ENCODE measurements around the gene TAGLN.
A peak's percentile ranks its signal among the peaks of the same experiment; 100 is the strongest.

TAGLN gene

DNA sequence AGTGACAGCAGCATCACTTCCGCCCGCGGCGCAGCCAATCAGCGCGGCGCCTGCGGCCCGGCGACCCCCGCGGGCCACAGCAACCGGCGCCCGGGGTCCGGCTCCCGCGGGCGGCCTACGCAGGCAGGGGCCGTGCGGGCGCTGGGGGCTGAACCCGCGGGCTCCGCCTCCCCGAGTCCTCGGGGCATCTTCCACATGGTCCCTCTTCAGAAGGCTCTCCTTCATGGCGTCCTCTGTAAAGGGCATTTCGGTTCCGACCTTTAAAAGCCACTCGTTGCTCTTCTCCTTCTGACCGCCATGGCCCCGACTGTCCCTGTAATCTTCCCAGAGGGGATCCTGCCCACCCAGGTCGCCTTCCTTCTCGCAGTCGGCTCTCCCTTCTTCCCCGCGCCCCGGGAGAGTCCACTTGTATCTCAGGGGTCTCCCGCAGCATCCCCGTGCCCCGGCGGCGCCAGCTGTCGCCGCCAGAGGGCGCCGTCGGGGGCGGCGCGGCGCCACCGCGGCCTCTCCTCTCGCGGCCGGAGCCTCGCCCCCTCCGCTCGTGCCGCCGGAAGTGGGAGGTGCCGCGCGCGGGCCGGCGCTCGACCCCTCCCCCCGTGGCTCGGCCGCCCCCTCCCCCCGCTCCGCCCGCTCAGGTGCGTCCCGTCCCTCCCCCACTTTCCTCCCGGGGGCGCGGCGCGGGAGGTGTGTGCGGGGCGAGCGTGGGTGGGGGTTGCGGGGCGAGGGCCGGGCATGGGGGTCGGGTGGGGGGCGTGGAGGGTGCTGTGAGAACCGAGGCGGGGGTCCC lies 33.1 kb downstream of the TAGLN start, which contains the start of gene RNF214:
RNF214 (plus strand) TSS at position 580 of the 787 bp plus-strand sequence. CDS start 1,602 bp downstream, outside the sequence.
- DNase-seq = peak; percentile 65

DNA sequence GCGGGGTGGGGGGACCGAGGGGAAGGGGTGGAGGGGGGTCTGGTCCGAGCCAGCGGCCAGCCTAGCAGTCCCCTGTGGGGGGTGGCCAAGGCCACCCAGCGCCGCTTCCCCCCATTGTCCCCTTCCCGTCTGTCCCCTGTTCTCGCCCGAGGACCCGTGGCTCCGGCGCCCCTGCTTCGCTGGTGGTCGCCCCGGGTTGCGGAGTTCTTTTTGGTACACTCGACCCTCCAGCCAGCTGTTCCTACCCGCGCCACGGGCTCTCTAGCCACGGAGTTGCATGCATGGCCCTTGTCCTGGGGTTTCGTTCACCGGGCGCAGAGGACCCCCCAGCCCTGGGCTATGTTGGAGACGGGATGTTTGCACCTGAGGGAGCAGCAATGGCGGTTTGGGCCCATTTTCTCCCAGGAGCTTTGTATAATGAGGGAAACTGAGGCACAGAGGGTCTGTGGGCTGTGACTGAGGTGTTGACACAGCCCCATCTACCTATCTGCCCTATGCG lies 33.8 kb downstream of the TAGLN start:
- DNase-seq = no peak

DNA sequence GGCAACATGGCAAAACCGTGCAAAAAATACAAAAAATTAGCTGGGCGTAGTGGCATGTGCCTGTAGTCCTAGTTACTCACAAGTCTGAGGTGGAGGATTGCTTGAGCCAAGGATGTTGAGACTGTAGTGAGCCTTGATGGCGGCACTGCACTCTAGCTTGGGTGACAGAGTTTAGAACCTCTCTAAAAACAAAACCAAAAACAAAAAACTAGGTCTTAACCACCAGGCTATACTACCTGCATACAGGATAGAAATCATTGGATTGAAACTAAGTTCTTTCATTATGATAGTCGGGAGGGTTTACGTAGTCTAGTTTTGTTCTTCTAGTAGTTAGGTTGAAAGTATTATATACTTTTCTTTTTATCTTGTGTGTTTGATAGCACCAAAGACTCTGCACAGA lies 39.1 kb downstream of the TAGLN start:
- DNase-seq = no peak

DNA sequence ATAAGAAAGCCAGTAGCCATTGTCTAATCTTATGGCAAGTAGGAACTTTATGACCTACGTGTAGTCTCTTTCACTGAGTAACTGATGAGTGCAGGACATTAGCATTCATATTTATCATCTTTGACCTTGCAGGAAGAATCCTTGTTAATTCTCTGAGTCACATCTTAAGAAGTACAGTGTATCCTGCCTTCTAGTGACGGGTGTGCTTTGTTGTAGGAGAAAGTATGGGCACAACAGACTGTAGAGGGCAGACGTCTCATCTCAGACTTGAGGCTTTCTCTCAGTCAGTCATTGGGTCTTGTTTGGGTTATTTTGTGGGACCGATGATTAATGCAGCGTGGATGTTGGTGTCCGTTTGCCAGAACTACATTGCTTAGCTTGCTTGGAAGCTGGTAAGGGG lies 40.1 kb downstream of the TAGLN start:
- DNase-seq = no peak

DNA sequence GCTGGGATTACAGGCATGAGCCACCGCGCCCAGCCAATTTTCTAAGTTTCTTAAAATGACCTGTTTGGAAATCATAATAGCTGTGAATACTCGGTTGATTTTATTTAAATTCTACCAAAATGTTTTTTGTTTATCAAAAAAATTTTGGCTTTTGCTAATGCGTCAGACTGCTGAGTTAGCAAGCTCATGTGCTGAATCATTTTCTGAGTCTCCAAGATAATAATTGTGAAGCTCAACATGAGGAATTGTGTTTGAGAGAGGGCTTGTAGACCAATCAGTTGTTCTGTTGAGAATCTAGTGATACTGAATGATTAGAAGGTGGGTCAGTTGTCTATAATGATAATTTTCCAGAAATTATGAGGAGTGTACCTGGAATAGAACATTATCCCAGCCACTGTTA lies 49.2 kb downstream of the TAGLN start:
- no peak for DNase-seq

GRCh38 chr11:117249571-117249970 lies 50.4 kb downstream of the TAGLN start:
- no peak for DNase-seq

GRCh38 chr11:117251506-117251905 lies 52.3 kb downstream of the TAGLN start:
- no peak for DNase-seq

GRCh38 chr11:117255966-117256365 lies 56.8 kb downstream of the TAGLN start:
- DNase-seq = no peak

DNA sequence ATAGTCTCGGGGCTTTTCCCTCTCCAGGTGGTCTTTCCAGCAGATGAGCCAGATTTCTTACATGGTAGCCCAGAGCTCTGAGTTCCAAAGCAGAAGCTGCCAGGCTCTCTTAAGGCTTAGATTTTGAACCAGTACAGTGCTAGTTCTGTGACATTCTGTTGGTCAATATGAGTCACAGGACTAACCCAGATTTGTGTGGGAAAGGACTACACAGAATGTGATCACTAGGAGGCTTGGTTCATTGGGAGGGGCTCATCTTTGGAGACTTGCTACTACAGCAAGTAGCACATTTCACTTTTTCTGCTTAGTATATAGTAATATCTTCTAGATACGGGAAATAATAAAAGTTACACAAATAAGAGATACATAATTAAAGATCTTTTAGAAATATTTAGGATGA lies 57.4 kb downstream of the TAGLN start:
- DNase-seq = no peak
